Left ventricle myocardium inferior (tissue), 1 donor: ENCODE data around the gene KLK5. TPM values are rescaled to one million over a fixed set of nuclear protein-coding genes. Genes with fewer than 3 reads are reported as not detected.

ENCODE experiments used
- DNase-seq: peaks from one replicate; pipeline ENCODE4 v3.0.0-alpha.2; 2020
- H3K27ac ChIP-seq: fragments of 200-600 bp; replicated peaks from 2 replicates; pipeline ENCODE4 v1.8.0; 2021
- H3K27me3 ChIP-seq: fragments of 200-600 bp; 2 replicates; pipeline ENCODE4 v1.8.0; 2021; ENCODE audit warnings: low read depth
- H3K36me3 ChIP-seq: fragments of 200-600 bp; 2 replicates; pipeline ENCODE4 v1.8.0; 2021
- H3K4me1 ChIP-seq: fragments of 200-600 bp; 2 replicates; pipeline ENCODE4 v1.8.0; 2021
- H3K4me3 ChIP-seq: fragments of 200-600 bp; 2 replicates; pipeline ENCODE4 v1.8.0; 2021; ENCODE audit warnings: mild to moderate bottlenecking, moderate library complexity
- H3K9me3 ChIP-seq: fragments of 200-600 bp; replicated peaks from 2 replicates; pipeline ENCODE4 v1.8.0; 2021
- intact Hi-C: fragments of 100-400 bp; cut with micrococcal nuclease; formaldehyde crosslinking; loops from one replicate; pipeline ENCODE4 v1.11.0; 2022
- total RNA-seq: library from RNA; stranded (reverse); fragmentation: NEBNext Ultra II Directional; extraction: Animal tissue kit (Norgen Biotek cat#: 25700); gene quantifications from one replicate; pipeline ENCODE4 v1.2.1, GENCODE V29; 2021
- TF ChIP-seq, protein P1 (sequence below): fragments of 200-600 bp; IDR thresholded peaks from 2 replicates; pipeline ENCODE4 v1.8.0; 2021; ENCODE audit warnings: antibody characterized with exemption, mild to moderate bottlenecking, borderline replicate concordance
- donor health status: DM: no; HTN: yes; CAD: no; lungs with severe emphysema.

Gene KLK5
- total RNA-seq, 1 donor from 2014 or later = not detected

DNA sequence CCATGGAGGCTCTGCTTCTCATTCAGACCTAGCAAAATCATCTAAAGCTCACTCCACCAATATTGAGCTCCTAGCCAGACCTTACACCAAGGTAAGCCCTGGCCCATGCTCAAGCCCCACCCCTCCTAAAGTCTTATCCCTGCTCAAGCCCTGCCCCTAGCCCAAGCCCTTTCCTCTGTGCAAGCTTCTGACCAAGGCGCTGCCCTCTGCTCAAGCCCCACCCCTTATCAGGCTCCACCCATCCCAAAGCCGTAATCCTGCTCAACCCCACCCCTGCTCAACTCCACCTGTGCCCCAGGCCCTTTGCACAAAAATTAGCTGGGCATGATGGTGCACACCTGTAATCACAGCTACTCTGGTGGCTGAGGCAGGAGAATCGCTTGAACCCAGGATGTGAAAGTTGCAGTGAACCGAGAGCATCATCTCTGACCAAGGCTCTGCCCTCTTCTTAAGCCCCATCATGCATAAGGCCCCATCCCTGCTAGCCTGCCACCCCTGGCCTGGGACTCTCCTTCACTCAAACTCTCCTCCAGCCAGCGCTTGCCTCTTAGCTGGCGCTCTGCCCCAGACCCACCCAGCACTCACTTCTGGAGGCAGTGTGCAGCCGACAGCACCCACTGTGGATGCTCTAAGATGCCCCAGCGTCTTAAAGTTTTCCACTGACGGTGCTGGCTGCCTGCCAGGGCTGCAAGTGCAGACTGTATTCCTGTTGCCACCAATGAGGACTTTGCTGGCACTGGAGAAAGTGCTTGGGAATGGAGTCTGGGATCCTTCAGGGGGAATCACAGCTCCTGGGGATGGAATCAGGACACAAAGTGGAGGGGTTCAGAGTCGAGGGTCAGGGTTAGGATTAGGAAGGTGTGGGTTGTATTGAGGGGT lies 58.1 kb downstream of the KLK5 start:
- no peaks in the 10 kb centered on the region for H3K36me3 ChIP-seq
- TF ChIP-seq, protein P1, sequence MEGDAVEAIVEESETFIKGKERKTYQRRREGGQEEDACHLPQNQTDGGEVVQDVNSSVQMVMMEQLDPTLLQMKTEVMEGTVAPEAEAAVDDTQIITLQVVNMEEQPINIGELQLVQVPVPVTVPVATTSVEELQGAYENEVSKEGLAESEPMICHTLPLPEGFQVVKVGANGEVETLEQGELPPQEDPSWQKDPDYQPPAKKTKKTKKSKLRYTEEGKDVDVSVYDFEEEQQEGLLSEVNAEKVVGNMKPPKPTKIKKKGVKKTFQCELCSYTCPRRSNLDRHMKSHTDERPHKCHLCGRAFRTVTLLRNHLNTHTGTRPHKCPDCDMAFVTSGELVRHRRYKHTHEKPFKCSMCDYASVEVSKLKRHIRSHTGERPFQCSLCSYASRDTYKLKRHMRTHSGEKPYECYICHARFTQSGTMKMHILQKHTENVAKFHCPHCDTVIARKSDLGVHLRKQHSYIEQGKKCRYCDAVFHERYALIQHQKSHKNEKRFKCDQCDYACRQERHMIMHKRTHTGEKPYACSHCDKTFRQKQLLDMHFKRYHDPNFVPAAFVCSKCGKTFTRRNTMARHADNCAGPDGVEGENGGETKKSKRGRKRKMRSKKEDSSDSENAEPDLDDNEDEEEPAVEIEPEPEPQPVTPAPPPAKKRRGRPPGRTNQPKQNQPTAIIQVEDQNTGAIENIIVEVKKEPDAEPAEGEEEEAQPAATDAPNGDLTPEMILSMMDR = no peak
- H3K9me3 ChIP-seq = no peaks in the 10 kb centered on the region
- intact Hi-C loops = no loop called here
- no peak for DNase-seq
- no peak overlapping the region for H3K4me3 ChIP-seq
- H3K27ac ChIP-seq = no peak overlapping the region
- peaks cover 90% of the 10 kb centered on the region for H3K27me3 ChIP-seq
- H3K4me1 ChIP-seq = no peaks in the 10 kb centered on the region

Other genes with a start within 250 kb of the KLK5 start
- 0.25 TPM for gene SHANK1, start 233.2 kb downstream of the KLK5 start, total RNA-seq
- 6.2 TPM for gene CLEC11A, start 229.7 kb downstream of the KLK5 start, total RNA-seq
- not detected for gene GPR32, start 182.6 kb downstream of the KLK5 start, total RNA-seq
- gene ACP4, start 162.6 kb downstream of the KLK5 start, total RNA-seq = not detected
- gene KLK1, start 129.3 kb downstream of the KLK5 start, total RNA-seq = 0.41 TPM
- gene KLK15, start 119.5 kb downstream of the KLK5 start, total RNA-seq = not detected
- gene KLK3, start 98.1 kb downstream of the KLK5 start, total RNA-seq = not detected
- not detected for gene KLK2, start 79.6 kb downstream of the KLK5 start, total RNA-seq
- gene KLK4, start 41.6 kb downstream of the KLK5 start, total RNA-seq = not detected
- gene KLK6, start 16.6 kb upstream of the KLK5 start, total RNA-seq = not detected
- gene KLK7, start 30.9 kb upstream of the KLK5 start, total RNA-seq = not detected
- gene KLK8, start 48.6 kb upstream of the KLK5 start, total RNA-seq = not detected
- not detected for gene KLK10, start 66.7 kb upstream of the KLK5 start, total RNA-seq
- not detected for gene KLK11, start 73.6 kb upstream of the KLK5 start, total RNA-seq
- not detected for gene KLK12, start 82.0 kb upstream of the KLK5 start, total RNA-seq
- not detected for gene KLK13, start 112.1 kb upstream of the KLK5 start, total RNA-seq
- 1.6 TPM for gene KLK14, start 129.8 kb upstream of the KLK5 start, total RNA-seq
- gene CTU1, start 155.4 kb upstream of the KLK5 start, total RNA-seq = 4.4 TPM
- 1.7 TPM for gene SIGLEC9, start 171.9 kb upstream of the KLK5 start, total RNA-seq
- gene SIGLEC7, start 189.3 kb upstream of the KLK5 start, total RNA-seq = 0.47 TPM